ENCODE results near the gene FAM181B.
"Not testable (repeated sequence)": the region's sequence is repeated elsewhere in the genome, so short reads cannot be mapped to it uniquely, and the experiment has no call there.

The FAM181B gene

DNA sequence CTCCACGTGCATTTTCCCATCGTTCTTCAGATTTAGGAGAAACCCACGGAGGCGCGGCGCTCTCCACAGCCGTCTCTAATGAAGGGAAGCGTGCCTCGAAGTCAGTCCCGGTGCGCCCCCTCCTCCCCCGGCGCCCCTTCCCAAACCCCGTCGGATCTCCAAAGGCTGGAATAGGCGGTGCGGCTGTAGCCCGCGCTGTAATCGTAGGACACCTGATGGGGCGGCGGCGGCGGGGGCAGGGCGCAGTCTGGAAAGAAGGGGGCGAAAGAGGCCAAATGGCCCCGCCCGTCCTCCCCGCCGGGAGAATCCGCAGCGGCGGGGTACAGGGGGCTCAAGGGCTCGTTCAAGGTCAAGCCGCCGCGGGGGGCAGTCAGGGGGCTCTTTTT is 1.3 kb downstream of the FAM181B start:
- no peak for DNase-seq

DNA sequence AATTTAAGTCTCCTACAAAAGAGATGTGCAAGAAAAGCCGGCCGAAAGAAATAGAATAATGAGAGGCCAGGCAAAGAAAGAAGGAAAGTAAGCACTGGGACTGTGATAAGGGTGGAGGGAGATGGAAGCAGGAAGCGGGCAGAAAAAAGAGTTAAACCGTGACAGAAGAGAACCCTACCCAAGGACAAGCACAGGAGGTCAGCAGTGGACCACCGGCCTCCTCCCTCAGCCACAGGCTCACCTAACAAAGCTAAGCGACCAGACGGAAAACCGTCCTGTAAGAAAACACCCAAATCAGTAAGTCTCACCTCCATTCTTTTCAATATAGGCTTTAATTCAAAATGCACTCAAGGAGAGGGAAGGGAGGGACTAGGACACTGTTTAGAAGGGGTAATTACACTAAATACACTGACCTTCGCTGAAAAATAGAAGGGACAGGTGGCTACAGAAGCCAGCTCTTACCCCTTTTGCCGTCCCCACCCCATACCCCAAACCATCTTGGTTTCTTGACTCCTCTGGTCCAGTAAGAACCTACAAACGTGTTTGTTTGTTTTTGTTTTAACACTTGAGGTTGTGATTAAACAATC is 1.9 kb downstream of the FAM181B start:
- no peak for DNase-seq

- no peak for DNase-seq
Observed at GRCh38 chr11:82730754-82731153, 2.9 kb downstream of the FAM181B start.

DNA sequence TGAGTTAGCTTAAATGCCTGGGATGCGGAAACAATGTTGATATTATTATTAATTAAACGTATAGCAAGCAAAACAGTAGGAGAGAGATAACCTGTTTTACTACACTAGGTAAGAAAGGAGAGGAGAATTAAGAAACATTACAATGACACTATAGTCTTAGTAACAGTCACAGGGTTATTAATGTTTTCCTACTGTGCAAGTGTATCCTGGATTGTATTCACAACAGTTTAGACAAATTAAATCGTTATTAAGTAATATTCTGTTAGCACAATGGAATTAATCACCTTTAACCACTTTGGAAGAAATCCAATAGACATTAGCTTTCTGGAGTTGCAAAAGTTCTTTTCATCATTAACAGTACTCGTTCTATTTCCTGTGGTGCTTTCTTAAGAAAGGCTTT is 3.4 kb downstream of the FAM181B start:
- DNase-seq, result no peak

GRCh38 chr11:82724026-82724425 is 9.6 kb downstream of the FAM181B start:
- no peak for DNase-seq

- no peak for DNase-seq
Observed at GRCh38 chr11:82722231-82722630, 11.4 kb downstream of the FAM181B start.

GRCh38 chr11:82720267-82721065 is 13.2 kb downstream of the FAM181B start:
- DNase-seq, result no peak

DNA sequence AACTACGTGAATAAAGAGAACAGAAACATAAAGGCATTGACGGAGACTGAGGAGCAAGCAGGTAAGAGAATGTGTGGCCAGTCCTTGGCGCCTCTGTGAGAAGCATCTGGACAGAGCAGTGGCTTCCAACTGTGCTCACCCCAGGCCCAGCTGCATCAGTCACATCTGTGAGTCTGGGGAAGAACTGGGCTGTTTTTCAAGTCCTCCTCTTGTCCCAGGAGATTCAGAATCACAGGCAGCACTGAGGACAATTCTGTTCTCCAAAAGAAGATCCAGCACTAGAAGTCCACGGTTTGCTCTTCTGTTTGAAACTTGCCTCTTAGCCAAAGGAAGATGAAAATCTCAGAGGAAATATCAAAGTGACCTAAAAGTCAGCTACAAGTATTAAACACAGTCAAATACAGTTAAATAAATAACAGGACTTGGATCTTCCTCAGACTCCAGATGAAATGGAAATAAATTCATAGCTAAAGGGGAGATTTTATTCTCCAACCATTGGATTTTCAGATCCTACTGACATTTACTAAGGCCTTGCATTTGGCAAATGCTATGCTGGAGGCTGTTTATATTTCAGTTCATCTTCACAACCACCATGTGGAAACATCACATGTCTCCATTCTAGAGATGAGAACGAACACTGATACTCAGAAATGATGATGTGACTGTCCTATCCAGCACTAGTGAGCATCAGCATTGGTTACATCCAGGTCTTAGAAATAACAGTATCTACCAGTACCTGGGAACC is 14.1 kb downstream of the FAM181B start:
- DNase-seq, result no peak

DNA sequence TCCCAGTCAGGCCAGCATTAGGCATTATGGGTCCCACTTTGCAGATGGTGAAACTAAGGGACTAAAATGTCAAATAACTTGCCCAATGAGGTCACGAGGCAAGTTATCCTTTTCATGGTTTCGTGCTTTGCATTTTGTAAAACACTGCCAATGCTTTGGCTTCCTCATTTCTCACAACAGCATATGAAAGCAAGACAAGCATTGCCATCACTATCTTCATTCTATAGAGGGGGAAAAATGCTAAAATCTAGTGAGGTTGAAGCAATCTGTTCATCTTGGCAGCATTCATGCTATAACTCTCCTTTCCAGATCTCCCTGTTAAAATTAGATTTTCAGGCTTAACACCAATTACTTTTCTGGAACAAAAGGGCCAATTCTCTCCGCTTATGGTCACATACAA is 14.8 kb downstream of the FAM181B start:
- DNase-seq, result no peak

- DNase-seq, result peak; percentile 55
Observed at GRCh38 chr11:82718307-82718706, 15.4 kb downstream of the FAM181B start.

DNA sequence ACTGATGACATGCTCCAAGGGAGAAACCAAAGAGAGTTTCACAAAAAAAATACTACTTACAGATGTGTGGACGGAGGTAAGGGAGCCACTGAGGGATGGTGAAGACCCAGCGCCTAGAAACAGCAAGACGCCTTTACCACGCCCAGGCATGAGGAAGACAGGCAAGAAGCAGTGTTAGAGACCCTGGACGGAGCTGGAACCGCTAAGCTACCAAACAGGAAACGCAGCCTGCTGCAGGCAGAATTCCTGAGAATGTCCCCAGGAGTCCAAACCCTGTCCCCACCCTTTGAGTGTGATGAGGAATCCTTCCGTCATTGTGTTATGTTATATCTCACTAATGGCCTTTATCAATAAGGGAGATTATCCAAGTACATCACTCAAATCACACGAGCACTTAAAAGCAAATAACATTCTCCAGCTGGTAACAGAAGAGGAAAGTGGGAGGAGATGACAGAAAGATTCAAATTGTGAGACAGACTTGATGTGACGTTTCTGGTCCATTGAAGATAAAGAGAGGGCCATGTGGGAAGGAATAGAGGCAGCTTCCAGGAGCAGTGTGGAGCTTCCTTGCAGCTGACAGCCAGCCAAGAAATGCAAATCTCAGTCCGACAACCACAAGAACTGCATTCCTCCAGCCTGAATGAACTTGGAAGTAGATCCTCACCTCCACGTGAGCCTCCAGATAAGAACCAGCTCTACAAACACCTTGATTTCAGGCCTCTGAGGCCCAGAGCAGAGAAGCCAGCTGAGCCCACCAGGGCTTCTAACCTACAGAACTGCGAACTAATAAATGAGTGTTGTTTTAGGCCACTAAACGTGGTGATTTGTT is 19.1 kb downstream of the FAM181B start:
- no peak for DNase-seq

DNA sequence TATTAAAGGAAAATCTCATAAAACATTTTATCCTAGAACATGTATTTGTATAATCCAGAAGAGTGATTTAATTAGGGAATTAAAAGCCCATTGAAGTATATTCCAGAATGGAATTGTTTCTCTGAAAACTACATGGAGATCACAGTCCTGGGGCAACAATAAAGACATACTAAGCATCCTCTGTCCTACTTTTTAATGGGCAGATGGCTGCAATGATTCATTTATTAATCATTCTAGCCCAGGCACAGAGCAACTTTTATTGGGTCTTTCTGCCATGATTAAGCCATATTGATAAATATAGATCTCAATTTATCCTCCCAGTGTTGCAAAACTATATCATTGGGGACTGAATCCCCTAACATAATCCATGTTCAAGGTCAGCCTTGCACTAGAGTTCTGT is 22.0 kb downstream of the FAM181B start:
- no peak for DNase-seq

GRCh38 chr11:82703796-82704195 is 29.9 kb downstream of the FAM181B start:
- DNase-seq, result no peak

GRCh38 chr11:82703226-82703625 is 30.4 kb downstream of the FAM181B start:
- DNase-seq, result no peak

- DNase-seq, result no peak
Observed at GRCh38 chr11:82701847-82702520, 31.7 kb downstream of the FAM181B start.

GRCh38 chr11:82698576-82699352 is 34.9 kb downstream of the FAM181B start:
- no peak for DNase-seq

GRCh38 chr11:82692981-82693380 is 40.7 kb downstream of the FAM181B start:
- DNase-seq, result no peak

DNA sequence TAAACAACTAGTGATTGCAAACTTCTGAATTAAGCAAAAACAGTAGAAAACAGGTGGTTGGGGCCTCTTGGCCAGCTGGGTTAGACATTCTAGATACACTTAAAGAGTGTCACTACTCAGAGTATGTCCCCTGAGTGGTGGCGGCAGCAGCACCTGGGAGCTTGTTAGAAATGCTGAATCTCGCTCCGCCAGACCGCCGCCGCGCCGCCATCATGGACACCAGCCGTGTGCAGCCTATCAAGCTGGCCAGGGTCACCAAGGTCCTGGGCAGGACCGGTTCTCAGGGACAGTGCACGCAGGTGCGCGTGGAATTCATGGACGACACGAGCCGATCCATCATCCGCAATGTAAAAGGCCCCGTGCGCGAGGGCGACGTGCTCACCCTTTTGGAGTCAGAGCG is 44.3 kb downstream of the FAM181B start:
- DNase-seq, result not testable (repeated sequence)

GRCh38 chr11:82686211-82686610 is 47.5 kb downstream of the FAM181B start:
- DNase-seq, result no peak

- DNase-seq, result no peak
Observed at GRCh38 chr11:82683029-82683428, 50.6 kb downstream of the FAM181B start.

DNA sequence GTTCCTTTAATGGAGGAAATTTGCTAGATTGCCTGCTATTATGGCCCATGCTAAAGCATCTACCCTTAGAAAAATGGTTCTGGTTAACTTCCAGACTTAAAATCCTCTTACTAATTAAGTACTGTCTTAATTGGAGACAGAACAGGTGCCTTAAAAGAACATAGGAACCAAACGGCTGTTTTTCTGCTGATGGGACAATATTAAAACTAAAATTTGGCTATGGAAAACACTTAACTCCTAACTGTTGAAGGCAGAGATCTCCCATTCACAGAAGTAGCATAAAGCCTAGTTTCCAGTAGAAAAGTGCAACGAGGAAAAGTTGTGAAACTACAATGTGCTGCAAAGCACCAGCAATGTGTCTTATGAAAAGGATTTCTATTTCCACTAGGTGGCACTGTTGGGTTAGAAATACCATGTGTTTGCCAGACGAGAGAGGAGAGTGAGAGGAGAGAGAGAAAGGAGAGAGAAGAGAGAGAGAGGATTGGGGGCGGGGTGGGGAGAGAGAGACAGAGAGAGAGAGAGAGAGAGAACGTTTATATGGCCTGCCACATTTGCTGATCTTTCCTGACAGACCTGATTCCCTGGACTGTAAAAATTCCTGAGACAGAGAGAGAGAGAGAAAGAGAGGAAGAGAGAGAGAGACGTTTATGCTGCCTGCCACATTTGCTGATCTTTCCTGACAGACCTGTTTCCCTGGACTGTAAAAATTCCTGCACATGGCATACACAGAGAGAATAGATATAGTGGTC is 51.5 kb downstream of the FAM181B start:
- no peak for DNase-seq

All from right forelimb (tissue), 1 donor.